GM20431 (cell line): Measurements from ENCODE around the gene SH3TC2.

Experiments
- in situ Hi-C: fragments of 300-500 bp; cut with MseI, MboI; formaldehyde crosslinking; loops from one replicate; pipeline ENCODE4 v1.15.0; 2020; ENCODE audit warnings: low sequenced_read_pairs; ENCODE audit not compliant: unreplicated experiment

Gene SH3TC2

GRCh38 chr5:149036970-149037369, 25.9 kb downstream of the SH3TC2 start:
- in situ Hi-C loops: loop anchor here (25.0 kb wide), 1 partner anchor 300 kb away; no protein-coding TSS in a partner anchor

GRCh38 chr5:149036168-149036567, 26.7 kb downstream of the SH3TC2 start:
- in situ Hi-C loops: loop anchor here (25.0 kb wide), 1 partner anchor 299 kb away; no protein-coding TSS in a partner anchor

GRCh38 chr5:149035372-149035790, 27.5 kb downstream of the SH3TC2 start:
- in situ Hi-C loops: loop anchor here (25.0 kb wide), 1 partner anchor 298 kb away; no protein-coding TSS in a partner anchor

- in situ Hi-C loops: loop anchor here (25.0 kb wide), 1 partner anchor 294 kb away; no protein-coding TSS in a partner anchor
These were observed 31.9 kb downstream of the SH3TC2 start for GRCh38 chr5:149030838-149031397.

- in situ Hi-C loops: loop anchor here (25.0 kb wide), 1 partner anchor 293 kb away; no protein-coding TSS in a partner anchor
These were observed 32.5 kb downstream of the SH3TC2 start for GRCh38 chr5:149030392-149030791.

- in situ Hi-C loops: loop anchor here (25.0 kb wide), 1 partner anchor 292 kb away; no protein-coding TSS in a partner anchor
These were observed 33.9 kb downstream of the SH3TC2 start for GRCh38 chr5:149028984-149029383.

- in situ Hi-C loops: loop anchor here (25.0 kb wide), 1 partner anchor 291 kb away; no protein-coding TSS in a partner anchor
These were observed 34.7 kb downstream of the SH3TC2 start for GRCh38 chr5:149028161-149028560.

GRCh38 chr5:149027636-149028035, 35.2 kb downstream of the SH3TC2 start:
- in situ Hi-C loops: loop anchor here (25.0 kb wide), 1 partner anchor 290 kb away; no protein-coding TSS in a partner anchor

- in situ Hi-C loops: loop anchor here (25.0 kb wide), 1 partner anchor 288 kb away; no protein-coding TSS in a partner anchor
These were observed 37.9 kb downstream of the SH3TC2 start for GRCh38 chr5:149024943-149025342.

- in situ Hi-C loops: no loop called here
These were observed 38.4 kb downstream of the SH3TC2 start for GRCh38 chr5:149024477-149024876.

- in situ Hi-C loops: no loop called here
These were observed 40.7 kb downstream of the SH3TC2 start for GRCh38 chr5:149022200-149022599.

GRCh38 chr5:149019679-149020078, 43.2 kb downstream of the SH3TC2 start:
- in situ Hi-C loops: no loop called here

GRCh38 chr5:149018909-149019443, 43.9 kb downstream of the SH3TC2 start:
- in situ Hi-C loops: no loop called here

GRCh38 chr5:149017636-149018035, 45.2 kb downstream of the SH3TC2 start:
- in situ Hi-C loops: no loop called here

- in situ Hi-C loops: no loop called here
These were observed 47.3 kb downstream of the SH3TC2 start for GRCh38 chr5:149015561-149015960.

GRCh38 chr5:149015126-149015525, 47.7 kb downstream of the SH3TC2 start:
- in situ Hi-C loops: no loop called here

GRCh38 chr5:149014571-149015031, 48.3 kb downstream of the SH3TC2 start:
- in situ Hi-C loops: no loop called here

GRCh38 chr5:149013796-149014195, 49.1 kb downstream of the SH3TC2 start:
- in situ Hi-C loops: no loop called here

- in situ Hi-C loops: no loop called here
These were observed 50.5 kb downstream of the SH3TC2 start for GRCh38 chr5:149012350-149012749.

GRCh38 chr5:149011728-149012127, 51.1 kb downstream of the SH3TC2 start:
- in situ Hi-C loops: no loop called here

- in situ Hi-C loops: no loop called here
These were observed 51.8 kb downstream of the SH3TC2 start for GRCh38 chr5:149011084-149011483.
